Ishikawa (cell line): Measurements from ENCODE around the gene CNGA3.

Experiments
- CREB1 ChIP-seq: IDR thresholded peaks from 2 replicates; pipeline ENCODE4 v1.6.1; 2012; ENCODE audit warnings: low read depth
- EP300 ChIP-seq: IDR thresholded peaks from 2 replicates; pipeline ENCODE4 v1.6.1; 2012; ENCODE audit warnings: borderline replicate concordance
- FOXM1 ChIP-seq: IDR thresholded peaks from 2 replicates; pipeline ENCODE4 v1.6.1; 2012; ENCODE audit warnings: low read depth, borderline replicate concordance
- NFIC ChIP-seq: IDR thresholded peaks from 2 replicates; pipeline ENCODE4 v1.6.1; 2012
- RAD21 ChIP-seq: IDR thresholded peaks from 2 replicates; pipeline ENCODE4 v1.6.1; 2012; ENCODE audit warnings: low read depth
- REST ChIP-seq: IDR thresholded peaks from 2 replicates; pipeline ENCODE4 v1.6.1; 2012; ENCODE audit warnings: low read depth, mild to moderate bottlenecking
- TCF12 ChIP-seq: IDR thresholded peaks from 2 replicates; pipeline ENCODE4 v1.6.1; 2012; ENCODE audit warnings: low read depth
- YY1 ChIP-seq: IDR thresholded peaks from 2 replicates; pipeline ENCODE4 v1.6.1; 2012; ENCODE audit warnings: low read depth
- ZBTB7A ChIP-seq: IDR thresholded peaks from 2 replicates; pipeline ENCODE4 v1.6.1; 2012; ENCODE audit warnings: low read depth

- TF ChIP-seq FOXM1 (no peak), TCF12 (no peak), CREB1 (no peak), REST (no peak), NFIC (no peak), YY1 (no peak), ZBTB7A (no peak), RAD21 (no peak), EP300 (no peak)
These were observed 43.0 kb downstream of the CNGA3 start for GRCh38 chr2:98389251-98389605.
